Fibroblast of villous mesenchyme (primary cell): ENCODE data around the gene RSPH3. TPM values are rescaled to one million over a fixed set of nuclear protein-coding genes. Genes with fewer than 3 reads are reported as not detected.
"Not testable (repeated sequence)": the region's sequence is repeated elsewhere in the genome, so short reads cannot be mapped to it uniquely, and the experiment has no call there.

ENCODE experiments used
- DNase-seq: peaks from one replicate; pipeline ENCODE4 v3.0.0-alpha.2; 2010; ENCODE audit warnings: low read depth
- H3K4me3 ChIP-seq: 2 replicates; pipeline ENCODE4 v1.5.1; 2011; ENCODE audit warnings: low read depth, mild to moderate bottlenecking, low read length
- CTCF ChIP-seq: IDR thresholded peaks from 2 replicates; pipeline ENCODE4 v1.5.1; 2012; ENCODE audit warnings: low read depth, mild to moderate bottlenecking, low read length; ENCODE audit not compliant: insufficient read depth
- total RNA-seq: library from RNA; depleted of rRNA; stranded (reverse); fragments of >200 nt; gene quantifications from 2 replicates; pipeline ENCODE4 v1.2.3, GENCODE V29; 2012

The RSPH3 gene
- total RNA-seq, 1 donor: 6.0 TPM

GRCh38 chr6:159020011-159020410 lies 20.0 kb upstream of the RSPH3 start:
- DNase-seq: no peak
- no peak for TF ChIP-seq CTCF
- no peak overlapping the region for H3K4me3 ChIP-seq

GRCh38 chr6:159017757-159018559 lies 18.0 kb upstream of the RSPH3 start:
- no peak for TF ChIP-seq CTCF
- no peak for DNase-seq
- no peak overlapping the region for H3K4me3 ChIP-seq

GRCh38 chr6:159014406-159014805 lies 14.4 kb upstream of the RSPH3 start:
- TF ChIP-seq CTCF: no peak
- H3K4me3 ChIP-seq: no peak overlapping the region

GRCh38 chr6:159013229-159013628 lies 13.2 kb upstream of the RSPH3 start:
- TF ChIP-seq CTCF: no peak
- H3K4me3 ChIP-seq: no peak overlapping the region
- no peak for DNase-seq

More at GRCh38 chr6:159014406-159014805, 14.4 kb upstream of the RSPH3 start:
- no peak for DNase-seq

GRCh38 chr6:159012201-159012600 lies 12.2 kb upstream of the RSPH3 start:
- DNase-seq: peak; percentile 45
- TF ChIP-seq CTCF: no peak

GRCh38 chr6:159010037-159010612 lies 10.1 kb upstream of the RSPH3 start:
- DNase-seq, H3K4me3 ChIP-seq: not testable (repeated sequence)

More at GRCh38 chr6:159012201-159012600, 12.2 kb upstream of the RSPH3 start:
- no peak overlapping the region for H3K4me3 ChIP-seq

- TF ChIP-seq CTCF: peak; percentile 49
- peak; percentile 47 for DNase-seq
- no peak overlapping the region for H3K4me3 ChIP-seq
These were observed 8.8 kb upstream of the RSPH3 start for GRCh38 chr6:159008656-159009288.
